Mesodermal cell (in vitro differentiated cells): ENCODE data around the gene PALLD.

ENCODE experiments used
- H3K27ac ChIP-seq: 2 replicates; pipeline ENCODE4 v1.7.0; 2013; ENCODE audit warnings: mild to moderate bottlenecking, low read depth, low read length, moderate library complexity; ENCODE audit not compliant: severe bottlenecking
- H3K36me3 ChIP-seq: 2 replicates; pipeline ENCODE4 v1.7.1; 2013; ENCODE audit warnings: mild to moderate bottlenecking, low read length, moderate library complexity; ENCODE audit not compliant: control insufficient read depth, insufficient read depth
- H3K4me1 ChIP-seq: one replicate; pipeline ENCODE4 v1.7.1; 2013; ENCODE audit warnings: mild to moderate bottlenecking, low read length; ENCODE audit not compliant: insufficient read depth, control insufficient read depth, poor library complexity, severe bottlenecking
- H3K4me3 ChIP-seq: 2 replicates; pipeline ENCODE4 v1.7.0; 2013; ENCODE audit warnings: low read length, control low read depth, mild to moderate bottlenecking; ENCODE audit not compliant: insufficient read depth, poor library complexity, severe bottlenecking; ENCODE audit errors: extremely low read depth
- H3K9me3 ChIP-seq: 2 replicates; pipeline ENCODE4 v1.7.1; 2013; ENCODE audit warnings: mild to moderate bottlenecking, low read length, moderate library complexity; ENCODE audit not compliant: control insufficient read depth
- WGBS, 2 experiments: methylation state at CpG; one replicate each; pipeline ENCODE4 v1.1.5; 2013; ENCODE audit warnings: missing lambda C conversion rate in 2 of 2; ENCODE audit not compliant: insufficient coverage in 2 of 2; 5-methylcytosine and 5-hydroxymethylcytosine counted together

The PALLD gene

GRCh38 chr4:168883513-168883912 is 386.7 kb downstream of the PALLD start:
- peaks cover 7% of the 10 kb centered on the region for H3K9me3 ChIP-seq
- H3K36me3 ChIP-seq: peaks cover 60% of the 10 kb centered on the region
- H3K4me3 ChIP-seq: no peak overlapping the region
- peaks cover 25% of the 10 kb centered on the region for H3K4me1 ChIP-seq
- H3K27ac ChIP-seq: no peak overlapping the region

GRCh38 chr4:168884251-168885124 is 387.6 kb downstream of the PALLD start:
- Histone ChIP-seq H3K4me3 (no peak overlapping the region), H3K9me3 (peaks cover 7% of the 10 kb centered on the region), H3K36me3 (peaks cover 59% of the 10 kb centered on the region), H3K27ac (no peak overlapping the region), H3K4me1 (peaks cover 28% of the 10 kb centered on the region)
- WGBS, 2 experiments: 89 to 96% methylated on average over 5 to 6 of the region's 8 CpGs

- no peak overlapping the region for H3K4me3 ChIP-seq
- peaks cover 28% of the 10 kb centered on the region for H3K4me1 ChIP-seq
- 93 to 100% methylated on average over 1 to 2 of the region's 2 CpGs for WGBS, 2 experiments
- H3K9me3 ChIP-seq: peaks cover 7% of the 10 kb centered on the region
- peaks cover 60% of the 10 kb centered on the region for H3K36me3 ChIP-seq
- H3K27ac ChIP-seq: no peak overlapping the region
These were observed 388.5 kb downstream of the PALLD start for GRCh38 chr4:168885400-168885799.

- Histone ChIP-seq H3K27ac (peak overlapping the region; percentile 33), H3K36me3 (peaks cover 60% of the 10 kb centered on the region), H3K9me3 (peaks cover 7% of the 10 kb centered on the region), H3K4me1 (peaks cover 28% of the 10 kb centered on the region), H3K4me3 (no peak overlapping the region)
These were observed 389.5 kb downstream of the PALLD start for GRCh38 chr4:168886351-168886750.

GRCh38 chr4:168887809-168888208 is 391.0 kb downstream of the PALLD start:
- Histone ChIP-seq H3K4me1 (peaks cover 28% of the 10 kb centered on the region), H3K36me3 (peaks cover 58% of the 10 kb centered on the region), H3K4me3 (no peak overlapping the region), H3K27ac (peak overlapping the region; percentile 43), H3K9me3 (no peaks in the 10 kb centered on the region)
- no CpG with 5 or more reads among the region's 1 CpG for WGBS, 2 experiments

GRCh38 chr4:168888715-168889215 is 391.9 kb downstream of the PALLD start:
- Histone ChIP-seq H3K27ac (no peak overlapping the region), H3K36me3 (peaks cover 66% of the 10 kb centered on the region)

GRCh38 chr4:168891086-168891485 is 394.2 kb downstream of the PALLD start:
- WGBS, 2 experiments: 82 to 100% methylated on average over 2 of the region's 2 CpGs
- peaks cover 17% of the 10 kb centered on the region for H3K4me1 ChIP-seq
- no peaks in the 10 kb centered on the region for H3K9me3 ChIP-seq
- H3K4me3 ChIP-seq: no peak overlapping the region
- peaks cover 79% of the 10 kb centered on the region for H3K36me3 ChIP-seq
- no peak overlapping the region for H3K27ac ChIP-seq

More at GRCh38 chr4:168888715-168889215, 391.9 kb downstream of the PALLD start:
- Histone ChIP-seq H3K9me3 (no peaks in the 10 kb centered on the region), H3K4me3 (no peak overlapping the region), H3K4me1 (peaks cover 28% of the 10 kb centered on the region)
- WGBS, 2 experiments: 93 to 100% methylated on average over 2 of the region's 6 CpGs

GRCh38 chr4:168891688-168892087 is 394.8 kb downstream of the PALLD start:
- Histone ChIP-seq H3K9me3 (no peaks in the 10 kb centered on the region), H3K36me3 (peaks cover 81% of the 10 kb centered on the region), H3K27ac (no peak overlapping the region), H3K4me1 (peaks cover 17% of the 10 kb centered on the region), H3K4me3 (no peak overlapping the region)
- no CpG with 5 or more reads among the region's 3 CpGs for WGBS, 2 experiments

GRCh38 chr4:168892475-168892874 is 395.6 kb downstream of the PALLD start:
- Histone ChIP-seq H3K9me3 (no peaks in the 10 kb centered on the region), H3K4me1 (peaks cover 12% of the 10 kb centered on the region), H3K36me3 (peaks cover 88% of the 10 kb centered on the region), H3K27ac (no peak overlapping the region), H3K4me3 (no peak overlapping the region)

GRCh38 chr4:168893205-168893604 is 396.4 kb downstream of the PALLD start:
- no peak overlapping the region for H3K4me3 ChIP-seq
- H3K27ac ChIP-seq: no peak overlapping the region
- peaks cover 6% of the 10 kb centered on the region for H3K4me1 ChIP-seq
- H3K9me3 ChIP-seq: no peaks in the 10 kb centered on the region
- peaks cover 95% of the 10 kb centered on the region for H3K36me3 ChIP-seq
- WGBS, 2 experiments: no CpG with 5 or more reads among the region's 2 CpGs

GRCh38 chr4:168893807-168894206 is 397.0 kb downstream of the PALLD start:
- Histone ChIP-seq H3K9me3 (no peaks in the 10 kb centered on the region), H3K4me3 (no peak overlapping the region), H3K27ac (no peak overlapping the region), H3K4me1 (peaks cover under 1% of the 10 kb centered on the region), H3K36me3 (peaks cover 95% of the 10 kb centered on the region)
- 100% methylated on average over 1 of the region's 3 CpGs for WGBS, 2 experiments
